Renal cortex interstitium (tissue), 11 donors: Measurements from ENCODE around the gene C19orf12. TPM values are rescaled to one million over a fixed set of nuclear protein-coding genes. Genes with fewer than 3 reads are reported as not detected.
A peak's percentile ranks its signal among the peaks of the same experiment; 100 is the strongest.
"Not testable (repeated sequence)": the region's sequence is repeated elsewhere in the genome, so short reads cannot be mapped to it uniquely, and the experiment has no call there.

Source experiments
- DNase-seq, 11 donors: peaks; one replicate each; pipeline ENCODE4 v3.0.0-alpha.2; 2013; ENCODE audit warnings: low read depth in 9 of 11, low spot score in 4 of 11; ENCODE audit errors: extremely low read depth in 1 of 11
- polyA plus RNA-seq, 3 donors: library from polyadenylated mRNA; unstranded; fragments of 120-200 nt; gene quantifications; one replicate each; pipeline ENCODE4 v1.2.1, GENCODE V29; 2013; ENCODE audit not compliant: insufficient read length in 3 of 3

C19orf12 gene
- polyA plus RNA-seq, 3 donors, result 24.5 to 26.9 (median 26.6) TPM

DNA sequence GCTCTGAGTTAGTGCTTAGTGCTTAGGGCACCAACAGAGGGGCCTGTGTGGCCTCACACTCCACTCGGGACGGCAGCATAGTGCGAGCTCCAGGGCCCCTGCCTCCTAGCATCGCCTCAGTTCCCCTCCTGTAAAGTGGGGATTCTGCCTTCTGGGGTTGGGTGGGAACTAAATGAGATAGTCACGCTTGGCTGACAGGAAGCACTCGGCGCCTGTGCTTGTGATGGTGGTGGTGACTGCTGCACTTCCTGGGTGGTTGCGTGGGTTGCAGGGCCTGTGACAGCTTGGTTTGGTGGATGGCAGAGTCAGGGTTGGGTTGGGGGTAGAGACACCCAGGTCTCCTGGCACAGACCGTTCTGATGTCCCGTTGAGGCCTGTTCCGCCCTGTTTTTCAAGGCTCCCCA, 42.1 kb downstream of the C19orf12 start:
- no peak for DNase-seq

DNA sequence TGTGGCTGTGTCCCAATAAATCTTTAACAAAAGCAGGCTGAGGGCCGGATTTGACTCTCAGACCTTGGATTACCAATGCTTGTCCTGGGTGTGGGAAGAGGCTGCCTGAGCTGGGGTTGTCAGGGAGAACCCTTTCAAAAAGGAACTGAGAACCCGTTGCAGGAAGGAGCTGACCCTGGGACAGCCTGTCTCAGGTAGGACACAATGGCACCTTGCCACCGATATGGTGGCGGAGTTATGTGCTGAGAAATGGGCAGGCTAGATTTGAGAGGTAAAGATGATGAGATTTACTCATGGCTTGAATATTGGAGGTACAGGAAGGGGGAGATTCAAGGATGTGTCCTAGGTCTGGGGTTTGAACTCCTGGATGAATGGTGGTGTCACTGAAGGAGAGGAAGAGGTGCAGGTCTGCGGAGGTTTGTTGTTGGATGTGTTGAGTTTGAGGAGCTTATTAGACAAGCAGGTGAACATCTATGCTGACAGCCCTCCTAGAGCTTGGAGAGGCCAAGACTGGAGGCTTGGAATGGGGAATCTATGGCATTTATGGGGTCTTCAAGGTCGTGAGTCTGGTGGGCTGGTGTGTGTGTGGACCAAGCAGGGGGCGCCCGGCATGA, 42.6 kb downstream of the C19orf12 start:
- DNase-seq, result no peak

DNA sequence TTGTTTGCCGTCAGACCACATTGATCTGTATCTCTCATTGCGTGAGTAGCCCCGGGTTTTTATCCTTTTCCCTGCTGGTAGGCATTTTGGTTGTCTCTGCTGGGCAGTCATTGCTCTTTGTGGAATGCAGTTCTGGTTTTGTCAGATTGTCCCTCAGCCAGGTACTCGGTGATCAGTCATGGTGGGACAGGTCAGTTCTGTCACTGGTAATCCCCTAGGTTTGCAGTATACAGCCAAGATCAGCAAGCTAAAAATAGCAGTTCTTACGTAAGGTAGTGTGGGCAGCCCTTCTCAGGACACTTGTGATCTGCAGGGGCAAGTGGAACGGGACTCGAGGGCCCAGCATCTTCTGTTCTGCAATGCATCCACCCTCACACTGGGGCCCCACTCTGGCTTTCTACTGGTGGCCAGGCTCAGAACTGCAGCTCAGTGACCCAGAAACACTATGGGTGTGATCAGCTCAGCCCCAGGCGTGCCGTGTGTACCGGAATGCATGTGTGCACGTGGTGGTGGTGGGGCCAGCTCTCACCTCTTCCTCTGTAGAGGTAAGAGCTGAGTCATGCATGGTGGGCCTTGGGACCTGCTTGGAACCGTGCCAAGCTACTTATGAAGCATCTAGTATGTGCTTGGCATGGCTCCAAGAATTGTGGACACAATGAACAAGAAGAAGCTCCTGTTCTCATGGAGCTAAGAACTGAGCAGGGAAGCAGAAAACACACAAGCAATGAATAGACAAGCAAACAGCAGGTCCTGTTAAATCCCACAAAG, 43.5 kb downstream of the C19orf12 start:
- no peak for DNase-seq

- not testable (repeated sequence) for DNase-seq
These were observed 44.1 kb downstream of the C19orf12 start for GRCh38 chr19:29671026-29671392.

DNA sequence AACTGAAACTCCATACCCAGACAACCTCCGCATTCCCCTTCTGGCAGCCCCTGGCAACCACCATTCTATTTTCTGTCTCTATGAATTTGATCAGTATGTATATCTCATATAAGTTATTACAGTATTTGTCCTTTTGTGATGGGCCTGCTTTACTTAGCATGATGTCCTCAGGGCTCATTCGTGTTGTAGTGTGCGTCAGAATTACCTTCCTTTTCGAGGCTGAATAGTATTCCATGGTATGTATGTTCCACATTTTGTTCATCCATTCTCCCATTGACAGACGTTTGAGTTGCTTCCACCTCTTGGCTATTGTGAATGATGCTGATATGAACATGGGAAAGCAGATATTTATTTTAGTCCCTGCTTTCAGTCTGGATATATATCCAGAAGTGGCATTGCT, 44.8 kb downstream of the C19orf12 start:
- DNase-seq, result no peak

DNA sequence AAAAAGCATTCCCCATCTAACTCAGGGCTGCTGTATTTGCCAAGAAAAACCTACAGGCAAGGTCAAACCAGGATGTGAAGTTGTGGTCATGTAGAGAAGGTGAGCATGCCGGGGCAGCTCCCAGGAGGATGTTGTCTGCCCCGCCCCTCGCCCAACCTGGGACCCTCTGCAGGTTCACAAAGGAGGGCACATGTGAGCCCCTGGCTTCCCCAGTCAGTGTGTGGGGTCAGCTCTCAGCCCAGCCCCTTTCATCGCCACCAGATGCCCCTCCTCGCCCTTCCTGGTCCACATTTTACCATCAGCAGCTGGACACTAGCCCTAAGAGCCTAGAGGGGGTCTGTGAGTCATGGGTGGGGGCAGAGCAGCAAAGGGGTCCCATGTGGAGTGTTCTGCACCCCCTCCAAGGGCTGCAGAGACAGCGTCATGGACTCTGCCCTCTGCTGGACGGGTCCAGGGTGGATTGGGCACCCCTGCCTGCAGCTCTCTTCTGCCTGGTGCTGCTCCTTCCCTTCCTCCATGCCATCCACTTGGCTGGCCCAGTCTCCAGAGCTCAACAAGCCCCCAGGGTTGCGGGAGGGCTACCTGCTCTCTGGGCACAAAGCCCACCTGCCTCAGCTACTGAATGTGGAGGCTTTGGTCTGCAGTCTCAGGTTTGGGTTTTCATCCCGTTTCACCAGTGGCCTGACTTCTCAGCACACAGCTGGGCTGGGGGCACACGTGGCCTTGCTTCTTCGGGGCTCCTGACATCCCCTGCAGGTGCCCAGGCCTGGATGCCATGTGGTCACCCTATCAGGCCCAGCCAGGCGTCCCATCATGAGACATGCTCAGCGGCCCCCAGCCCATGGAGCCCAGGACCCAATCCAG, 46.1 kb downstream of the C19orf12 start:
- no peak for DNase-seq

DNA sequence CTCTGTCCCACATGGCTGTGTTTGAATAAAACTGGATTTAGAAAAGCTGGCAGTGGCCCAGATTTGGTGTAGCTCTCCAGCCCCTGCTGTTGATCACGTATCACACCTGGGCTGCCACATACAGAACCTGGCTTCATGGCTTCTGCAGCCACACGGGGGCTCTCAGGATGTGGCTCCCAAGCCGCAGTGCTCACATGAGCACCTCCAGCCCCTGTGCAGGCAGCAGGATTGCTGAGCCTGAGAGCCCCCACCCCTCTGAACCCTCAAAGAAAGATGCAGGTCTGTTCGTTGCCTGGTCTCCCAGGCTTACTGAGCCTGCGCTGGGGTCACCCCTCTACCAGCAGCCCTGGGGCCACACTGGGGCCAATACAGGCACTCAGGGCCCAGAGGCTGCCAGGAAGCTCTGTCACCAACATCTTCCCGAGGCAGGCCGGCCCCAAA, 47.1 kb downstream of the C19orf12 start:
- no peak for DNase-seq

DNA sequence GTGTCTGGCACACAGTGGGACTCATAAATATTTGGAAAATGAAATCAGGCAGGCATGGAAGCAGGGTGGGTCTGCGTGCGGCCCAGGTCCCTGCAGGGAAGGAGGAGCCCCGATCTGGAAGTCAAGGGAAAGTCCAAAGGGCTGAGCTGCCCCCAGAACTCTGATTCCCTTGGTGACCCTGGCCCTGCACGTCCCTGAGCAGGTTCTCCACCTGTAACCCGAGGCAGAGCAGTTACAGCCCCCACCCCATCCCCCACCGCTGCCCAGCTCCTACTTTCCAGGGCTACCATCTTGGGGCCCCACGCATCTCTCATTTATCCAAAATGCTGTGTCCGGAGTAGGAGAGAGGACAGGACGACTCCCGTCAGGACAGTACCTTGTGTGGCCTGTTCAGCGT, 47.7 kb downstream of the C19orf12 start:
- DNase-seq, result no peak

DNA sequence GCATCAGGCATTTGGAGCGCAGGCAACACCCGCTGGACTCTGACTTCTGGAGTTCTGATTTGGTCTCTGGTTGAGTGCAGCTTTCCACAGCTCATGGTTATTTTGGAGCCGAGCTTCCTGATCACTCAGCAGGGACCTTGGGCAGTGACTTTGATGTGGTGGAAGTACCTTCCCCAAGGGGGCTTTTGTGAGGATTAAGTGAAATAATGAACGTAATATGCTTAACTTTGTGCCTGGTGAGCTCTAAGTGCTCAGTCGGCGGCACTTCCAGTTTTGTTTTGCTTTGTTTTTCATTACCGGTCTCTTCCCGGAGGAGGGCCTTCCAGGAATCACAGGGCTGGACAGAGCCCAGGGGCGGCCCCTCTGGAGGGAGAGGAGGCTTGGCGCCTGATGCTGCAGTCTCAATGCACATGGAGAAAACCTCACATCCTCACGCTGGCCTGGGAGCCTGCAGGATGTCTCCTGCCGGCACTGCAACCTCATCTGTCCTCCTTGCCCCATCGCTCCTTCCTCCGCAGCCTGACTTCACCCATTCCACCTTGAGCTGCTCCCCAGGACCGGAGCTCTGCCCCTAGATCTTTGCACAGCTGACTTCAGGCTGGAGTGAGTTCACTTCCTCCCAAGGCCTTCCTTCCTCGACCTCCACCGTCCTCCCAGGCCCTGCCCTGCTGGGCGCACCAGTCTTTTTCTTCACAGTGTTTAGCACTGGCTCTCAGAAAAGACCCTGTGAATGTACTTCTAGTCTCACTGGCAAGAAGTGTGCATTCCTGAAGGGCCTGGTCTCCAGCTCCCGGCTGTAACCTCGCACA, 48.3 kb downstream of the C19orf12 start:
- peak in 2 of 11 donors; percentile 44 to 63 for DNase-seq

- DNase-seq, result no peak
These were observed 49.1 kb downstream of the C19orf12 start for GRCh38 chr19:29665826-29666577.

- peak in 8 of 11 donors; percentile 57 to 83 (median 72) for DNase-seq
These were observed 49.7 kb downstream of the C19orf12 start, which contains the start of gene PLEKHF1 for GRCh38 chr19:29665215-29665825. PLEKHF1 (plus strand) TSS chr19:29665461; CDS start chr19:29673840, 8,379 bp downstream.

GRCh38 chr19:29664753-29665214, 50.3 kb downstream of the C19orf12 start:
- DNase-seq, result no peak

- DNase-seq, result no peak
These were observed 51.0 kb downstream of the C19orf12 start for GRCh38 chr19:29663861-29664752.

GRCh38 chr19:29662604-29663404, 52.3 kb downstream of the C19orf12 start:
- DNase-seq, result no peak

DNA sequence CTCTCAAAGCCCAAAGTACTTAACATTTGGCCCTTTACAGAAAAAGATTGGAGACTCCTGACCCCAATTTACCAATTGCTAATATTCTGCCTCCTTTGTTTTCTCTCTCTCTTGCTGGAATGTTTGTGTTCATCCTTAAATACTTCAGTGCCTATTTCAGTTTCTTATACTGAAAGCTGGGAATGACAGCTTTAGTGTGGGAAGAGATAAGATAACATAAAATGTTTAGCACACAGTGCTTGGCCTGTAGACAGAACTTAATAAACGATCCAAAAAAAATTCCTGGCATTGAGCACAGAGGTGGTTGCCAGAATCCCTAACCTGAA, 52.8 kb downstream of the C19orf12 start:
- no peak for DNase-seq

- no peak for DNase-seq
These were observed 54.2 kb downstream of the C19orf12 start for GRCh38 chr19:29660835-29661234.
